KBM-7 (cell line): Measurements from ENCODE around the gene TXNDC2.
"Not testable (repeated sequence)": the region's sequence is repeated elsewhere in the genome, so short reads cannot be mapped to it uniquely, and the experiment has no call there.

ENCODE experiments used
- DNase-seq: peaks from one replicate; pipeline ENCODE4 v3.0.0-alpha.2; 2015
- in situ Hi-C: fragments of 300-500 bp; cut with MboI; formaldehyde crosslinking; loops from 2 replicates; pipeline ENCODE4 v1.14.3; 2020; ENCODE audit warnings: low sequenced_read_pairs, low pct_unique_long_range_greater_than_20kb, mixed read lengths

The TXNDC2 gene

GRCh38 chr18:9876867-9877654 is 8.7 kb upstream of the TXNDC2 start:
- DNase-seq = peak; percentile 26
- in situ Hi-C loops = no loop called here

GRCh38 chr18:9877655-9878014 is 8.1 kb upstream of the TXNDC2 start:
- DNase-seq = no peak
- in situ Hi-C loops = no loop called here

GRCh38 chr18:9878095-9878494 is 7.7 kb upstream of the TXNDC2 start:
- DNase-seq = no peak
- in situ Hi-C loops = no loop called here

GRCh38 chr18:9878783-9879242 is 7.0 kb upstream of the TXNDC2 start:
- DNase-seq = no peak
- in situ Hi-C loops = no loop called here

GRCh38 chr18:9884090-9884489 is 1.7 kb upstream of the TXNDC2 start:
- no peak for DNase-seq
- in situ Hi-C loops = no loop called here

GRCh38 chr18:9884532-9885140 is 1.1 kb upstream of the TXNDC2 start:
- DNase-seq = no peak
- in situ Hi-C loops = no loop called here

GRCh38 chr18:9886005-9886348 is 204 bp downstream of the TXNDC2 start:
- in situ Hi-C loops = no loop called here
- DNase-seq = no peak

GRCh38 chr18:9887992-9888391 is 2.2 kb downstream of the TXNDC2 start:
- in situ Hi-C loops = no loop called here
- DNase-seq = no peak

GRCh38 chr18:9890196-9890595 is 4.4 kb downstream of the TXNDC2 start:
- DNase-seq = no peak
- in situ Hi-C loops = no loop called here

- in situ Hi-C loops = no loop called here
- no peak for DNase-seq
These were observed 5.2 kb downstream of the TXNDC2 start for GRCh38 chr18:9890957-9891356.

GRCh38 chr18:9891515-9891914 is 5.7 kb downstream of the TXNDC2 start:
- in situ Hi-C loops, DNase-seq: not testable (repeated sequence)

GRCh38 chr18:9894454-9895068 is 8.8 kb downstream of the TXNDC2 start:
- in situ Hi-C loops = no loop called here
- DNase-seq = no peak

- in situ Hi-C loops = no loop called here
- DNase-seq = no peak
These were observed 11.4 kb downstream of the TXNDC2 start for GRCh38 chr18:9897129-9897528.

- in situ Hi-C loops, DNase-seq: not testable (repeated sequence)
These were observed 12.1 kb downstream of the TXNDC2 start for GRCh38 chr18:9897787-9898291.

GRCh38 chr18:9898792-9899549 is 13.2 kb downstream of the TXNDC2 start:
- in situ Hi-C loops = no loop called here
- peak; percentile 60 for DNase-seq

- DNase-seq, in situ Hi-C loops: not testable (repeated sequence)
These were observed 13.8 kb downstream of the TXNDC2 start for GRCh38 chr18:9899550-9899930.

- no peak for DNase-seq
- in situ Hi-C loops = no loop called here
These were observed 14.9 kb downstream of the TXNDC2 start for GRCh38 chr18:9900699-9901098.

- in situ Hi-C loops = no loop called here
- DNase-seq = no peak
These were observed 15.6 kb downstream of the TXNDC2 start for GRCh38 chr18:9901377-9901776.

GRCh38 chr18:9902264-9902663 is 16.5 kb downstream of the TXNDC2 start:
- DNase-seq = not testable (repeated sequence)

GRCh38 chr18:9902832-9903231 is 17.1 kb downstream of the TXNDC2 start:
- DNase-seq = no peak
- in situ Hi-C loops = no loop called here

More at GRCh38 chr18:9902264-9902663, 16.5 kb downstream of the TXNDC2 start:
- in situ Hi-C loops = not testable (repeated sequence)
